Upper lobe of left lung (tissue), 4 donors: ENCODE measurements around the gene ARNT2.
"Not testable (repeated sequence)": the region's sequence is repeated elsewhere in the genome, so short reads cannot be mapped to it uniquely, and the experiment has no call there.

ENCODE experiments used
- CTCF ChIP-seq, 6 experiments: fragments of 450-650 bp in 4 of 6; fragments of 200-600 bp in 2 of 6; sonication (generic) in 2 of 6; IDR thresholded peaks; one replicate each; pipeline ENCODE4 v1.5.1; 2016 to 2019; ENCODE audit warnings: antibody characterized with exemption in 6 of 6
- POLR2A ChIP-seq, 4 donors: fragments of 450-650 bp; IDR thresholded peaks; one replicate each; pipeline ENCODE4 v1.5.1; 2016 to 2017; ENCODE audit warnings: antibody characterized with exemption in 4 of 4, mild to moderate bottlenecking in 2 of 4

DNA sequence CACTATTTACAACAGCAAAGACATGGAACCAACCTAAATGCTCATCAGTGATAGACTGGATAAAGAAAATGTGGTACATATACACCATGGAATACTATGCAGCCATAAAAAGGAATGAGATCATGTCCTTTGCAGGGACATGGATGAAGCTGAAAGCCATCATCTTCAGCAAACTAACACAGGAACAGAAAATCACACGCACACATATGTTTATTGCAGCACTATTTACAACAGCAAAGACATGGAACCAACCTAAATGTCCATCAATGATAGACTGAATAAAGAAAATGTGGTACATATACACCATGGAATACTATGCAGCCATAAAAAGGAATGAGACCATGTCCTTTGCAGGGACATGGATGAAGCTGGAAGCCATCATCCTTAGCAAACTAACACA, 13.2 kb upstream of the ARNT2 start:
- not testable (repeated sequence) for TF ChIP-seq CTCF, POLR2A (IDR thresholded peaks at IDR 0.05)
